GM06990 (cell line): ENCODE measurements around the gene MOV10L1.

Source experiments
- DNase-seq: peaks from one replicate; pipeline ENCODE4 v3.0.0-alpha.2; 2011; ENCODE audit not compliant: insufficient read length; ENCODE audit errors: extremely low read depth
- H3K27me3 ChIP-seq: replicated peaks from 2 replicates; pipeline ENCODE4 v1.6.0; 2011; ENCODE audit warnings: low read length; ENCODE audit not compliant: control insufficient read depth, insufficient read depth
- H3K36me3 ChIP-seq: 2 replicates; pipeline ENCODE4 v1.5.1; 2011; ENCODE audit warnings: low read length; ENCODE audit not compliant: control insufficient read depth, insufficient read depth
- H3K4me3 ChIP-seq: replicated peaks from 2 replicates; pipeline ENCODE4 v1.5.1; 2011; ENCODE audit warnings: low read depth, mild to moderate bottlenecking, control low read depth, low read length
- CTCF ChIP-seq: IDR thresholded peaks from 2 replicates; pipeline ENCODE4 v1.5.1; 2011; ENCODE audit warnings: low read length, control low read depth, mild to moderate bottlenecking, inconsistent platforms; ENCODE audit not compliant: insufficient read depth, poor library complexity, severe bottlenecking

MOV10L1 gene

GRCh38 chr22:50087646-50088045 is 2.2 kb upstream of the MOV10L1 start:
- no peak overlapping the region for H3K4me3 ChIP-seq
- no peak for DNase-seq
- H3K27me3 ChIP-seq = no peaks in the 10 kb centered on the region; the same call in 1 of the 2 replicates
- no peaks in the 10 kb centered on the region for H3K36me3 ChIP-seq
- TF ChIP-seq CTCF = no peak

DNA sequence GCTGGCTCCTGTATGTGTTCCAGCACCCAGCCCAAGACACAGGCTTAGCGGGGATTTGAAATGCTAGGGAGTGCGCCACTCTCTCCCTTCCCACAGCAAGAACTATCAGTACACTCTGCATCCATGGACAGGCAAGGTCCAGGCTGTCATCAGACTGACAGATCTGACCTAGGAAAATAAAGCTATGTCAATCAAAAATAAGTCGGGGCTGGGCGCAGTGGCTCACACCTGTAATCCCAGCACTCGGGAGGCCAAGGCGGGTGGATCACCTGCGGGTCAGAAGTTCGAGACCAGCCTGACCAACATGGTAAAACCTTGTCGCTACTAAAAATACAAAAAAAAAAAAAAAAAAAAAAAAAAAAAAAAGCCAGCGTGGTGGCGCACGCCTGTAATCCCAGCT is 1.7 kb upstream of the MOV10L1 start:
- no peak for DNase-seq
- no peak for TF ChIP-seq CTCF
- no peaks in the 10 kb centered on the region for H3K27me3 ChIP-seq
- no peaks in the 10 kb centered on the region for H3K36me3 ChIP-seq
- no peak overlapping the region for H3K4me3 ChIP-seq

GRCh38 chr22:50089231-50089630 is 575 bp upstream of the MOV10L1 start:
- DNase-seq = no peak
- TF ChIP-seq CTCF = no peak
- Histone ChIP-seq H3K4me3 (no peak overlapping the region), H3K36me3 (no peaks in the 10 kb centered on the region), H3K27me3 (no peaks in the 10 kb centered on the region)

GRCh38 chr22:50090412-50090714 is 557 bp downstream of the MOV10L1 start:
- no peaks in the 10 kb centered on the region for H3K36me3 ChIP-seq
- H3K4me3 ChIP-seq = no peak overlapping the region

GRCh38 chr22:50091092-50091768 is 1.4 kb downstream of the MOV10L1 start:
- no peaks in the 10 kb centered on the region for H3K27me3 ChIP-seq
- TF ChIP-seq CTCF = no peak
- H3K4me3 ChIP-seq = no peak overlapping the region
- no peak for DNase-seq
- no peaks in the 10 kb centered on the region for H3K36me3 ChIP-seq

More at GRCh38 chr22:50090412-50090714, 557 bp downstream of the MOV10L1 start:
- DNase-seq = no peak
- no peak for TF ChIP-seq CTCF
- H3K27me3 ChIP-seq = no peaks in the 10 kb centered on the region

GRCh38 chr22:50092342-50092741 is 2.5 kb downstream of the MOV10L1 start:
- Histone ChIP-seq H3K36me3 (no peaks in the 10 kb centered on the region), H3K4me3 (no peak overlapping the region), H3K27me3 (no peaks in the 10 kb centered on the region)
- no peak for TF ChIP-seq CTCF
- no peak for DNase-seq
